Neural cell (in vitro differentiated cells): ENCODE measurements around the gene KRI1. TPM values are rescaled to one million over a fixed set of nuclear protein-coding genes. Genes with fewer than 3 reads are reported as not detected.

Source experiments
- H2AFZ ChIP-seq: fragments of 200-600, 300-800 bp; sonication (generic), shearing (Covaris generic); 2 replicates; pipeline ENCODE4 v1.6.0; 2014; ENCODE audit warnings: low read depth, mild to moderate bottlenecking, antibody characterized with exemption, low read length, moderate library complexity
- H3F3A ChIP-seq: fragments of 200-600 bp; shearing (Covaris generic); 2 replicates; pipeline ENCODE4 v1.6.1; 2016; ENCODE audit warnings: mild to moderate bottlenecking, moderate library complexity, mixed read lengths, antibody characterized with exemption, low read length; ENCODE audit not compliant: insufficient read depth, poor library complexity, severe bottlenecking
- H3K27ac ChIP-seq: fragments of 200-600, 300-800 bp; sonication (generic), shearing (Covaris generic); 2 replicates; pipeline ENCODE4 v1.5.1; 2014; ENCODE audit warnings: mild to moderate bottlenecking, low read length, moderate library complexity
- H3K27me3 ChIP-seq: fragments of 300-800, 200-600 bp; sonication (generic), shearing (Covaris generic); 2 replicates; pipeline ENCODE4 v1.6.0; 2014; ENCODE audit warnings: mild to moderate bottlenecking, low read depth, low read length, moderate library complexity; ENCODE audit not compliant: insufficient read depth
- H3K36me3 ChIP-seq: fragments of 300-800, 200-600 bp; sonication (generic), shearing (Covaris generic); 2 replicates; pipeline ENCODE4 v1.5.1; 2014; ENCODE audit warnings: mild to moderate bottlenecking, antibody characterized with exemption, low read length, moderate library complexity; ENCODE audit not compliant: insufficient read depth
- H3K4me2 ChIP-seq: fragments of 300-800, 200-600 bp; sonication (generic), shearing (Covaris generic); 2 replicates; pipeline ENCODE4 v1.6.0; 2014; ENCODE audit warnings: mild to moderate bottlenecking, low read length
- H3K4me3 ChIP-seq: fragments of 300-800, 200-600 bp; sonication (generic), shearing (Covaris generic); 2 replicates; pipeline ENCODE4 v1.5.1; 2014; ENCODE audit warnings: mild to moderate bottlenecking, low read length, moderate library complexity
- H3K79me2 ChIP-seq: fragments of 200-600 bp; shearing (Covaris generic); replicated peaks from 2 replicates; pipeline ENCODE4 v1.6.0; 2014; ENCODE audit warnings: mild to moderate bottlenecking, low read length, moderate library complexity; ENCODE audit not compliant: insufficient read depth
- H3K9ac ChIP-seq: fragments of 300-800, 200-600 bp; sonication (generic), shearing (Covaris generic); 2 replicates; pipeline ENCODE4 v1.6.1; 2016; ENCODE audit warnings: mild to moderate bottlenecking, low read length, mixed read lengths
- H3K9me2 ChIP-seq: fragments of 200-600 bp; shearing (Covaris generic); 2 replicates; pipeline ENCODE4 v1.6.1; 2016; ENCODE audit warnings: mild to moderate bottlenecking, low read length, mixed read lengths; ENCODE audit not compliant: insufficient read depth
- H3K9me3 ChIP-seq: fragments of 200-600, 300-800 bp; sonication (generic), shearing (Covaris generic); 2 replicates; pipeline ENCODE4 v1.6.1; 2016; ENCODE audit warnings: mild to moderate bottlenecking, mixed run types, low read length, moderate library complexity, mixed read lengths
- H4K20me1 ChIP-seq: fragments of 200-600 bp; shearing (Covaris generic); 2 replicates; pipeline ENCODE4 v1.6.1; 2016; ENCODE audit warnings: mild to moderate bottlenecking, mixed run types; ENCODE audit not compliant: insufficient read depth
- CTCF ChIP-seq: fragments of 450-650 bp; IDR thresholded peaks from 2 replicates; pipeline ENCODE4 v1.5.1; 2014; ENCODE audit warnings: antibody characterized with exemption, mild to moderate bottlenecking, moderate library complexity; ENCODE audit not compliant: poor library complexity, severe bottlenecking
- EP300 ChIP-seq: fragments of 450-650 bp; conservative IDR thresholded peaks from 2 replicates; pipeline ENCODE4 v1.6.1; 2014; ENCODE audit warnings: antibody characterized with exemption, mild to moderate bottlenecking, moderate library complexity; ENCODE audit not compliant: poor library complexity, severe bottlenecking
- EZH2 ChIP-seq: fragments of 200-600, 300-800 bp; shearing (Covaris generic), sonication (generic); IDR thresholded peaks from 2 replicates; pipeline ENCODE4 v1.6.1; 2014; ENCODE audit warnings: antibody characterized with exemption, low read length, borderline replicate concordance, mild to moderate bottlenecking; ENCODE audit not compliant: insufficient read depth, poor library complexity, severe bottlenecking
- MXI1 ChIP-seq: fragments of 450-650 bp; conservative IDR thresholded peaks from 2 replicates; pipeline ENCODE4 v1.6.1; 2014; ENCODE audit warnings: antibody characterized with exemption, mild to moderate bottlenecking; ENCODE audit not compliant: poor library complexity, severe bottlenecking
- POLR2AphosphoS5 ChIP-seq: IDR thresholded peaks from 2 replicates; pipeline ENCODE4 v1.6.1; 2012
- RAD21 ChIP-seq: fragments of 450-650 bp; conservative IDR thresholded peaks from 2 replicates; pipeline ENCODE4 v1.6.1; 2014; ENCODE audit warnings: antibody characterized with exemption, mild to moderate bottlenecking, moderate library complexity
- SMC3 ChIP-seq: fragments of 450-650 bp; conservative IDR thresholded peaks from 2 replicates; pipeline ENCODE4 v1.6.1; 2014; ENCODE audit warnings: antibody characterized with exemption, mild to moderate bottlenecking, moderate library complexity; ENCODE audit not compliant: poor library complexity
- TAF1 ChIP-seq: IDR thresholded peaks from 2 replicates; pipeline ENCODE4 v1.6.1; 2012; ENCODE audit warnings: low read depth
- polyA plus RNA-seq: library from polyadenylated mRNA; depleted of rRNA; stranded (reverse); fragments of >200 nt; gene quantifications from 2 replicates; pipeline ENCODE4 v1.2.3, GENCODE V29; 2014
- TF ChIP-seq, protein P1 (sequence below): IDR thresholded peaks from 2 replicates; pipeline ENCODE4 v1.6.1; 2012; ENCODE audit warnings: borderline replicate concordance

KRI1 gene
- polyA plus RNA-seq, 1 donor from 2014 or later, result 6.5 TPM

GRCh38 chr19:10554760-10555609, 10.8 kb downstream of the KRI1 start:
- H3K27ac ChIP-seq, result no peak overlapping the region
- H3K9me2 ChIP-seq, result no peaks in the 10 kb centered on the region
- no peaks in the 10 kb centered on the region for H3F3A ChIP-seq
- TF ChIP-seq CTCF (no peak), EZH2 (no peak), SMC3 (no peak), TAF1 (no peak), MXI1 (no peak), RAD21 (no peak), EP300 (no peak), POLR2AphosphoS5 (no peak)
- TF ChIP-seq, protein P1, sequence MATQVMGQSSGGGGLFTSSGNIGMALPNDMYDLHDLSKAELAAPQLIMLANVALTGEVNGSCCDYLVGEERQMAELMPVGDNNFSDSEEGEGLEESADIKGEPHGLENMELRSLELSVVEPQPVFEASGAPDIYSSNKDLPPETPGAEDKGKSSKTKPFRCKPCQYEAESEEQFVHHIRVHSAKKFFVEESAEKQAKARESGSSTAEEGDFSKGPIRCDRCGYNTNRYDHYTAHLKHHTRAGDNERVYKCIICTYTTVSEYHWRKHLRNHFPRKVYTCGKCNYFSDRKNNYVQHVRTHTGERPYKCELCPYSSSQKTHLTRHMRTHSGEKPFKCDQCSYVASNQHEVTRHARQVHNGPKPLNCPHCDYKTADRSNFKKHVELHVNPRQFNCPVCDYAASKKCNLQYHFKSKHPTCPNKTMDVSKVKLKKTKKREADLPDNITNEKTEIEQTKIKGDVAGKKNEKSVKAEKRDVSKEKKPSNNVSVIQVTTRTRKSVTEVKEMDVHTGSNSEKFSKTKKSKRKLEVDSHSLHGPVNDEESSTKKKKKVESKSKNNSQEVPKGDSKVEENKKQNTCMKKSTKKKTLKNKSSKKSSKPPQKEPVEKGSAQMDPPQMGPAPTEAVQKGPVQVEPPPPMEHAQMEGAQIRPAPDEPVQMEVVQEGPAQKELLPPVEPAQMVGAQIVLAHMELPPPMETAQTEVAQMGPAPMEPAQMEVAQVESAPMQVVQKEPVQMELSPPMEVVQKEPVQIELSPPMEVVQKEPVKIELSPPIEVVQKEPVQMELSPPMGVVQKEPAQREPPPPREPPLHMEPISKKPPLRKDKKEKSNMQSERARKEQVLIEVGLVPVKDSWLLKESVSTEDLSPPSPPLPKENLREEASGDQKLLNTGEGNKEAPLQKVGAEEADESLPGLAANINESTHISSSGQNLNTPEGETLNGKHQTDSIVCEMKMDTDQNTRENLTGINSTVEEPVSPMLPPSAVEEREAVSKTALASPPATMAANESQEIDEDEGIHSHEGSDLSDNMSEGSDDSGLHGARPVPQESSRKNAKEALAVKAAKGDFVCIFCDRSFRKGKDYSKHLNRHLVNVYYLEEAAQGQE, result no peak
- H3K4me3 ChIP-seq, result no peak overlapping the region
- no peaks in the 10 kb centered on the region for H3K27me3 ChIP-seq
- peaks cover 7% of the 10 kb centered on the region for H3K36me3 ChIP-seq
- no peak overlapping the region for H3K9ac ChIP-seq
- H2AFZ ChIP-seq, result no peak overlapping the region
- no peaks in the 10 kb centered on the region for H3K9me3 ChIP-seq
- H3K79me2 ChIP-seq, result no peaks in the 10 kb centered on the region
- H4K20me1 ChIP-seq, result no peaks in the 10 kb centered on the region
- H3K4me2 ChIP-seq, result no peak overlapping the region

- Histone ChIP-seq H2AFZ (no peak overlapping the region), H3K27me3 (no peaks in the 10 kb centered on the region), H3K27ac (no peak overlapping the region), H4K20me1 (no peaks in the 10 kb centered on the region), H3K9me3 (no peaks in the 10 kb centered on the region), H3K4me2 (no peak overlapping the region), H3K9ac (no peak overlapping the region), H3K4me3 (no peak overlapping the region), H3K9me2 (no peaks in the 10 kb centered on the region), H3K36me3 (peaks cover 7% of the 10 kb centered on the region), H3K79me2 (no peaks in the 10 kb centered on the region), H3F3A (no peaks in the 10 kb centered on the region)
- TF ChIP-seq CTCF (no peak), EP300 (no peak), MXI1 (no peak), POLR2AphosphoS5 (no peak), EZH2 (no peak), RAD21 (no peak)
These were observed 11.8 kb downstream of the KRI1 start for GRCh38 chr19:10553943-10554381.
